ENCODE data around the gene SLC16A7. TPM values are rescaled to one million over a fixed set of nuclear protein-coding genes. Genes with fewer than 3 reads are reported as not detected.

Gene SLC16A7
- polyA plus RNA-seq, 1 of the 3 experiments (the other 2 are of a cell fraction), result not detected

- H3K27me3 ChIP-seq (ENCODE audit: insufficient read depth), result no peaks in the 10 kb centered on the region
- ChIA-PET CTCF (no interaction called here), POLR2A (no interaction called here)
- H3K9ac ChIP-seq, result no peak overlapping the region
- H3K4me2 ChIP-seq, result no peak overlapping the region
- no peak overlapping the region for H3K27ac ChIP-seq (ENCODE audit: low read depth in 2 of 2, low read length in 1 of 2)
- no peaks in the 10 kb centered on the region for H3K9me3 ChIP-seq
- no peaks in the 10 kb centered on the region for H3F3A ChIP-seq (replicated peaks; ENCODE audit: insufficient read depth)
- no peak for DNase-seq
- no peak for TF ChIP-seq TAF1 (IDR thresholded peaks at IDR 0.05; ENCODE audit: borderline replicate concordance, low read depth, low read length)
- no peak for TF ChIP-seq SMC3 (IDR thresholded peaks at IDR 0.05; ENCODE audit: low read depth, low read length)
- TF ChIP-seq CTCF (IDR thresholded peaks at IDR 0.05), result no peak
- no peak for TF ChIP-seq POLR2AphosphoS5 (IDR thresholded peaks at IDR 0.05; ENCODE audit: low read depth, low read length)
- no peak for TF ChIP-seq USF2 (IDR thresholded peaks at IDR 0.05; ENCODE audit: borderline replicate concordance, low read depth, low read length)
- no peak for TF ChIP-seq EP300 (IDR thresholded peaks at IDR 0.05; ENCODE audit: borderline replicate concordance in 1 of 2, low read depth in 1 of 2, low read length in 1 of 2)
- TF ChIP-seq JUND (IDR thresholded peaks at IDR 0.05), result no peak
- TF ChIP-seq PBX3 (IDR thresholded peaks at IDR 0.05), result no peak
- no peak for TF ChIP-seq REST (IDR thresholded peaks at IDR 0.05; ENCODE audit: low read depth, low read length)
- no peak for TF ChIP-seq ELF1 (IDR thresholded peaks at IDR 0.05)
- TF ChIP-seq RCOR1 (IDR thresholded peaks at IDR 0.05; ENCODE audit: low read length), result no peak
- TF ChIP-seq GABPA (IDR thresholded peaks at IDR 0.05; ENCODE audit: low read depth), result no peak
- no peak for TF ChIP-seq FOXM1 (IDR thresholded peaks at IDR 0.05; ENCODE audit: low read depth)
- no peak for TF ChIP-seq EZH2phosphoT487 (IDR thresholded peaks at IDR 0.05; ENCODE audit: borderline replicate concordance, low read depth)
- TF ChIP-seq FOSL2 (IDR thresholded peaks at IDR 0.05; ENCODE audit: borderline replicate concordance, low read depth), result no peak
- no peak for TF ChIP-seq TCF12 (IDR thresholded peaks at IDR 0.05)
- no peak for TF ChIP-seq MEF2A (IDR thresholded peaks at IDR 0.05; ENCODE audit: borderline replicate concordance, low read depth)
- TF ChIP-seq RAD21 (IDR thresholded peaks at IDR 0.05; ENCODE audit: low read length), result no peak
- TF ChIP-seq USF1 (IDR thresholded peaks at IDR 0.05; ENCODE audit: borderline replicate concordance, low read depth), result no peak
- TF ChIP-seq RXRA (IDR thresholded peaks at IDR 0.05; ENCODE audit: borderline replicate concordance, low read depth), result no peak
- no peak overlapping the region for H3K4me3 ChIP-seq (ENCODE audit: low read depth in 2 of 2, low read length in 1 of 2)
- H3K9me2 ChIP-seq, result no peaks in the 10 kb centered on the region
- no peaks in the 10 kb centered on the region for H4K20me1 ChIP-seq (ENCODE audit: insufficient read depth)
- no peaks in the 10 kb centered on the region for H3K79me2 ChIP-seq (ENCODE audit: insufficient read depth)
- H3K4me1 ChIP-seq (ENCODE audit: control insufficient read depth in 1 of 2, insufficient read depth in 2 of 2, low read depth in 1 of 2, low read length in 1 of 2), result no peaks in the 10 kb centered on the region
- H3K36me3 ChIP-seq (replicated peaks in 1 of 2; ENCODE audit: control insufficient read depth in 1 of 2, insufficient read depth in 2 of 2, low read length in 1 of 2), result no peaks in the 10 kb centered on the region
- no peak overlapping the region for H2AFZ ChIP-seq (ENCODE audit: low read depth)
Measured at GRCh38 chr12:59823567-59823966, 227.7 kb downstream of the SLC16A7 start.

Data from SK-N-SH (cell line).